HG03039 (cell line): ENCODE results near the gene ATRN.
"Not testable (repeated sequence)": the region's sequence is repeated elsewhere in the genome, so short reads cannot be mapped to it uniquely, and the experiment has no call there.

Experiments used
- ATAC-seq: cut with Tn5 transposase; IDR thresholded peaks from one replicate; pipeline ENCODE4 v1.9.1; 2021; ENCODE audit warnings: mild to moderate bottlenecking, moderate library complexity; ENCODE audit not compliant: unreplicated experiment

The ATRN gene

GRCh38 chr20:3560578-3560977, 89.8 kb downstream of the ATRN start:
- ATAC-seq: no peak

GRCh38 chr20:3563133-3563532, 92.3 kb downstream of the ATRN start:
- ATAC-seq: no peak

- no peak for ATAC-seq
Observed at GRCh38 chr20:3563548-3564177, 92.8 kb downstream of the ATRN start.

GRCh38 chr20:3565851-3566250, 95.0 kb downstream of the ATRN start:
- ATAC-seq: no peak

GRCh38 chr20:3572151-3572550, 101.3 kb downstream of the ATRN start:
- no peak for ATAC-seq

GRCh38 chr20:3576363-3576762, 105.5 kb downstream of the ATRN start:
- no peak for ATAC-seq

DNA sequence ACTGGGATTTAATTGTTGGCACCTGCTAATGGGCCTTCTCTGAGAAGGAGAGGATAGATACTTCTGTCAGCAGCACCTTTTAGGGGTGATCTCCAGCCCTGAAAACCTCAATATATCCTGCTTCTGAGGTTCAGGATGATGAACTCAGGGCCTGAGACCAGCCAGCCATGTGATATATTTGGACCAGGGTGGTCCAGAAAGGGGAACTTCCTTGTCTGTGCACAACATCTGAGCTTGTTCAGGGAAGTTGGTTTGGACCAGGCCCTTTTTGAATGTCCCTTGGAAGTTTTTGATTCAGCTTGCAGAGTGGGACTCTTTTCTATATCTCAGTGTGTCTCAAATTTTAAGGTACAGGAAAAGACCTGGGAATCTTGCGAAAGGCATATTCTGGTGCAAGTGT, 106.5 kb downstream of the ATRN start:
- no peak for ATAC-seq

DNA sequence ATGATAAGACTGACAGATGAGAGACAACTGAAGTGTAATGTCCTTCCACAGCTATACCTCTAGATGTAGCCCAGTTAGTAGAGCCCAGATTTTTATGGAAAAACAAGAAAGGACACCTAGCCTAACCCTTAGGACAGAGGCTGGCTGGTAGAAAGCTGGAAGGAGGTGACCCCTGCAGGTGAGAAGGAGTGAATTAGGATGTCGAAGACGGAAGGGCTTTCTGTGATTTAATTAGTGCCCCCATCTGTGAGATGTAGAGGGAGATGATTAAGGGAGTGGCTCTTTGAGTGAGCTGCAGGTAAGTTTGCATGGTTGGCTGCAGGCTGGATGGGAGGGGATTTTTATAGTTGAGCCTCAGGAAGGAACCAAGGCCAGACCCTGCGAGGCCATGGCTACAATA, 109.6 kb downstream of the ATRN start:
- ATAC-seq: no peak

DNA sequence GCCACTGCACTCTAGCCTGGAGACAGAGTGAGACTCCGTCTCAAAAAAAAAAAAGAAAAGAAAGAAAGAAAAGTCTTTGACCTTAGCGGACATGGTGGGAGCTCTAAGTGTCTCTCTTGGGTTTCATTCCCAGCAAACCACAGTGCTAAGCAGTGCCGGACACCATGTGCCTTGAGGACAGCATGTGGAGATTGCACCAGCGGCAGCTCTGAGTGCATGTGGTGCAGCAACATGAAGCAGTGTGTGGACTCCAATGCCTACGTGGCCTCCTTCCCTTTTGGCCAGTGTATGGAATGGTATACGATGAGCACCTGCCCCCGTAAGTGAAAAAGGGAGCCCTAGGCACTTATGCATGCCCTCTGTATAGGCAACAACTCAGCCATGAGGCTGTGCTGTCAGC, 112.9 kb downstream of the ATRN start:
- ATAC-seq: no peak

- ATAC-seq: no peak
Observed at GRCh38 chr20:3586093-3586492, 115.3 kb downstream of the ATRN start.

- no peak for ATAC-seq
Observed at GRCh38 chr20:3590164-3590563, 119.3 kb downstream of the ATRN start.

DNA sequence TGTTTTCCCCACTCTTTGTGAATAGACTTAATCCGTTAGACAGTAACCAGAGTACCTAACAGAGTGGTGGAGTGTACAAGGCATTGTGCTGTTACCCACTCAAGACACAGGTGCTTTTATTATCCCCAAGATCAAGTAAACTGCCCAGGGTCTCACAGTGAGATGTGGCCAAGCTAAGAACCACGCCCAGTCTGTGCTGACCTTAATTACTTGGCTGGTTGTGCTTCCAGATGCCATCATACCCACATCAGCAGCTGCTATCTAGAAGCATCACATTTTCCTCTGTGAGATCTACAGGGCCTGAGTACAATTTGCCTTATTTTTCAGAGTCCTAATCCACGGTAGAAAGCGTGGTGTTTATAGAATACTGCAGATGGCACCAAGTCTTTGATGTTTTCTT, 122.1 kb downstream of the ATRN start:
- ATAC-seq: no peak

- no peak for ATAC-seq
Observed at GRCh38 chr20:3595541-3595940, 124.7 kb downstream of the ATRN start.

GRCh38 chr20:3603108-3603507, 132.3 kb downstream of the ATRN start:
- ATAC-seq: no peak

GRCh38 chr20:3605386-3605886, 134.6 kb downstream of the ATRN start:
- ATAC-seq: not testable (repeated sequence)

- no peak for ATAC-seq
Observed at GRCh38 chr20:3606021-3606420, 135.2 kb downstream of the ATRN start.

- no peak for ATAC-seq
Observed at GRCh38 chr20:3611901-3612300, 141.1 kb downstream of the ATRN start.

DNA sequence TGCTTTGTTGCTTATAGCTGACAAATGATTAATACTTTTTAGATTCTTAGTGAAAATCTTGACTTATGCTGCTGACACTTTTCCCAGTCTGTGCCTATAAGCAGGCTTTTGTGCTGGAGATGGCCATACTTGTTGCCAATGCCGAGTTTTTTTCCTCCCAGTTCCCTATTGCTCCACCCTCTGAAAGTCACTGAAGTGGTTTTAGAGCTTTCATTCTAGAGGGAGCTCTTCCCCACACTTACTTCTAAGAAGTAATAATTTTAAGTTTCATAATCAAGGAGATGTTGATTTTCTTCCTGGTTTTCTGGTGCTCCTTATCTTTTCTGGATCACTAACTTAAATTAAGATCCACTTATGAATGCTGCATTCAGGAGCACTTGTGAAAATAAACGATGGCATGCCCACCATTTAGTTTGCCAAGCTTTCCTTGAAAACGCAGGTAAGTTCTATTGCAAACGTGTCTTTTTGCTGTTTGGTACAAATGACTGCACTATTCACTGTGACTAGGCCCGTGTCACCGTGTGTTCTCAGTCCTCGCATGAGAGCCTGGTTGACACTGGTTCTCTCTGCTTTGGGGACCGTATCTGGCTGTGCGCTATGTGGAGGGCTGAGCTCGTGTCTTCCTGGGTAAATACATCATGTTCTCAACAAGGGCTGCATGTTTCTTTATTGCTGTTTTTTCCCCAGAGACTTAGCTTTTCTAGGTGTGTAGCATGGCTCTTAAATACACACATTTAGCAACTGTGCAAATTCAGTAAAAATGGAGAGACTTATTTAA, 142.2 kb downstream of the ATRN start:
- no peak for ATAC-seq

- ATAC-seq: no peak
Observed at GRCh38 chr20:3613821-3614440, 143.1 kb downstream of the ATRN start.

GRCh38 chr20:3614466-3614865, 143.6 kb downstream of the ATRN start:
- no peak for ATAC-seq

GRCh38 chr20:3615171-3615840, 144.5 kb downstream of the ATRN start:
- not testable (repeated sequence) for ATAC-seq
